Fibroblast of the aortic adventitia (primary cell): ENCODE measurements around the gene RNF19B. TPM values are rescaled to one million over a fixed set of nuclear protein-coding genes. Genes with fewer than 3 reads are reported as not detected.

Experiments used
- DNase-seq: peaks from one replicate; pipeline ENCODE4 v3.0.0-alpha.2; 2010; ENCODE audit warnings: low read depth
- H3K4me3 ChIP-seq: 2 replicates; pipeline ENCODE4 v1.5.1; 2011; ENCODE audit warnings: low read depth, mild to moderate bottlenecking, control low read depth, low read length, moderate library complexity
- total RNA-seq: library from RNA; depleted of rRNA; stranded (reverse); fragments of >200 nt; gene quantifications from 2 replicates; pipeline ENCODE4 v1.2.3, GENCODE V29; 2012; ENCODE audit warnings: low replicate concordance
- TF ChIP-seq, protein P1 (sequence below): IDR thresholded peaks from 2 replicates; pipeline ENCODE4 v1.5.1; 2011; ENCODE audit warnings: mild to moderate bottlenecking, low read length, control low read depth, inconsistent platforms; ENCODE audit not compliant: insufficient read depth

RNF19B gene
- total RNA-seq, 1 donor: 8.5 TPM

GRCh38 chr1:32967888-32968568 lies 3.4 kb upstream of the RNF19B start:
- no peak overlapping the region for H3K4me3 ChIP-seq
- DNase-seq: peak; percentile 39
- TF ChIP-seq, protein P1, sequence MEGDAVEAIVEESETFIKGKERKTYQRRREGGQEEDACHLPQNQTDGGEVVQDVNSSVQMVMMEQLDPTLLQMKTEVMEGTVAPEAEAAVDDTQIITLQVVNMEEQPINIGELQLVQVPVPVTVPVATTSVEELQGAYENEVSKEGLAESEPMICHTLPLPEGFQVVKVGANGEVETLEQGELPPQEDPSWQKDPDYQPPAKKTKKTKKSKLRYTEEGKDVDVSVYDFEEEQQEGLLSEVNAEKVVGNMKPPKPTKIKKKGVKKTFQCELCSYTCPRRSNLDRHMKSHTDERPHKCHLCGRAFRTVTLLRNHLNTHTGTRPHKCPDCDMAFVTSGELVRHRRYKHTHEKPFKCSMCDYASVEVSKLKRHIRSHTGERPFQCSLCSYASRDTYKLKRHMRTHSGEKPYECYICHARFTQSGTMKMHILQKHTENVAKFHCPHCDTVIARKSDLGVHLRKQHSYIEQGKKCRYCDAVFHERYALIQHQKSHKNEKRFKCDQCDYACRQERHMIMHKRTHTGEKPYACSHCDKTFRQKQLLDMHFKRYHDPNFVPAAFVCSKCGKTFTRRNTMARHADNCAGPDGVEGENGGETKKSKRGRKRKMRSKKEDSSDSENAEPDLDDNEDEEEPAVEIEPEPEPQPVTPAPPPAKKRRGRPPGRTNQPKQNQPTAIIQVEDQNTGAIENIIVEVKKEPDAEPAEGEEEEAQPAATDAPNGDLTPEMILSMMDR: no peak

DNA sequence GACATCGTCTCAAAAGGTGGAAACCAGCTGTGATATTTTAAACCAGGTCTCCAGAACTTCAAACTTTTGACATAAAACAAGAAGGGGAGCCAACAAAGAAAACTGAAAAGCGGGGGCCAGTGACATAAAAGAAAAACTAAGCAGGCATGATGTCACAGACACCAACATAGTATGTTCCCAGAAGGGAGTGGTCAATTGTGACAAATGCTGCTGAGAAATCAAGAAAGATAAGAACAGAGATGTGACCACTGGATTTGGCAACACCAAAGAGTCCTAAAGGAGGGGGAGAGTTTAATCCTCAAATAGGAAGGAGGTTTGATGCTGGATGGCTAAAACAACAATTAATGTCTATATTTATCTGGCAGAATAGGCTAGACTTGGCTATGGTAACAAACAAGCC lies 2.3 kb upstream of the RNF19B start:
- TF ChIP-seq, protein P1: no peak
- no peak overlapping the region for H3K4me3 ChIP-seq
- no peak for DNase-seq

DNA sequence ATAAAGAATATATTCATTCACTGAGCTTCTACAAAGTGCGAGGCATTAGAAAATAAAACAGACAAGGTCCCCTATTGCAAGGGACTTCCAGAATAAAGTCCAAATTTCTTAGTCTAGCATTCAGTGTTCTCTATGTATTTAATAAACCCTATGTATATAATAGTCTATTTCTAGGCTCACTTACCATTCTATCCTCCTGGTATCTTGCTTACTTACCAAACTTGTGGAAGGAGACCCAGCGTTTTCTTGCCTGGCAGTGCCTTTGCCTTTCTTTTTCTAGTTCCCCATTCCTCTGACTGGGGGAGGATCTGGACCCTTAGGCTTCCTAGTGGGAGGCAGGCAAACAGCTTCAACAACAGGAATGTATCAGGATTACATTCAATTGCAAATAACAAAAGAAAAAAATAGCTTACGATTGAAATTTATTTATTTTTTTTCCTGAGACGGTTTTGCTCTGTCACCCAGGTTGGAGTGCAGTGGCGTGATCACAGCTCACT lies 690 bp upstream of the RNF19B start:
- DNase-seq: no peak
- TF ChIP-seq, protein P1: no peak
- peak overlapping the region; percentile 90 for H3K4me3 ChIP-seq

- peak overlapping the region; percentile 90 for H3K4me3 ChIP-seq
- peak; percentile 39 for DNase-seq
- TF ChIP-seq, protein P1: no peak
Measured at GRCh38 chr1:32963746-32964460, 706 bp downstream of the RNF19B start.

GRCh38 chr1:32962248-32962896 lies 2.2 kb downstream of the RNF19B start:
- peak overlapping the region; percentile 69 for H3K4me3 ChIP-seq
- DNase-seq: no peak
- TF ChIP-seq, protein P1: no peak

DNA sequence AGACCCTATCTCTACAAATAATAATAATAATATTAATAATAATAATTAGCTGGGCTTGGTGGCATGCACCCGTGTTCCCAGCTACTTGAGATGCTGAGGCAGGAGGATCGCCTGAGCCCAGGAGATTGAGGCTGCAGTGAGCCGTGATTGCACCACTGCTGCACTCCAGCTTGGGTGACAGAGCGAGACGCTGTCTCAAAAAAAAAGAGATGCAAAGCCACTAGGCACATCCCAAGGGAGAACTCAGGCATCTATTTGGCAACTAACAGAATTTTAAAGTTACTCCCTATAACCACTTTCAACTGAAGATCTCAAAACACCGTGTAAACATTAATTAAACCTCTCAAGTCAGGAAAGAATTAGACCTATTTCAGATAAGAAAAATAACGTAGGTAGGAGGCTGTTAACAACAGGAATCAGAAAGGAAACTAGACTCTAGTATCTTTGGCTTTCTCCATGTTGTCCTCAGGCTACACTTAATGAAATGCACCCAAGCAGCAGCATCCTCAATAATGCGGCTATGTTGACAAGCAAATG lies 3.7 kb downstream of the RNF19B start:
- no peak for DNase-seq
- peak overlapping the region; percentile 3 for H3K4me3 ChIP-seq
- TF ChIP-seq, protein P1: no peak
